B cell (primary cell): ENCODE data around the gene MYD88. TPM values are rescaled to one million over a fixed set of nuclear protein-coding genes. Genes with fewer than 3 reads are reported as not detected.

Source experiments
- ATAC-seq: fragments of 200-7000 bp; cut with Tn5 transposase; one replicate; pipeline ENCODE4 v1.10.0; 2021; ENCODE audit warnings: low read depth, mild to moderate bottlenecking, moderate number of reproducible peaks, moderate library complexity
- CTCF ChIA-PET: fragments of 350-600 bp; sonication (Branson Sonifier 250); formaldehyde crosslinking; loops from one replicate; lab custom pipeline; 2021; ENCODE audit warnings: antibody characterized with exemption, inconsistent platforms; lab: Charles Lee
- POLR2A ChIA-PET: fragments of 350-600 bp; sonication (Branson Sonifier 250); formaldehyde crosslinking; loops from one replicate; lab custom pipeline; 2021; ENCODE audit warnings: antibody characterized with exemption; lab: Charles Lee
- DNase-seq: peaks from one replicate; pipeline ENCODE4 v3.0.0; 2013
- H2AFZ ChIP-seq: 2 replicates; pipeline ENCODE4 v1.6.1; 2012; ENCODE audit warnings: mild to moderate bottlenecking, low read depth, low read length; ENCODE audit not compliant: insufficient read depth, poor library complexity, severe bottlenecking
- H3K27ac ChIP-seq, 2 donors: 1 replicate in 1 of 2; 2 replicates in 1 of 2; pipeline ENCODE4 v1.5.1; 2012 to 2013; ENCODE audit warnings: low read length in 2 of 2, mild to moderate bottlenecking in 2 of 2, moderate library complexity in 1 of 2
- H3K27me3 ChIP-seq, 4 experiments: fragments of 200-600 bp in 1 of 4; sonication (generic) in 1 of 4; replicated peaks in 1 of 4; 1 replicate in 2 of 4; 2 replicates in 2 of 4; pipeline versions ENCODE4 v1.6.1 to v1.7.0; 2013 to 2016; ENCODE audit warnings: low read length in 3 of 4, mild to moderate bottlenecking in 2 of 4, mixed read lengths in 1 of 4, moderate library complexity in 1 of 4; ENCODE audit not compliant: insufficient read depth in 4 of 4, control insufficient read depth in 3 of 4; ENCODE audit errors: control extremely low read depth in 1 of 4
- H3K36me3 ChIP-seq, 2 experiments: replicated peaks in 1 of 2; 1 replicate in 1 of 2; 2 replicates in 1 of 2; pipeline versions ENCODE4 v1.6.1 to v1.7.1; 2013; ENCODE audit warnings: low read length in 1 of 2; ENCODE audit not compliant: insufficient read depth in 2 of 2, control insufficient read depth in 1 of 2; ENCODE audit errors: control extremely low read depth in 1 of 2, extremely low read depth in 1 of 2
- H3K4me1 ChIP-seq, 2 donors: fragments of 200-600 bp in 1 of 2; sonication (generic) in 1 of 2; 1 replicate in 1 of 2; 2 replicates in 1 of 2; pipeline versions ENCODE4 v1.5.1 to v1.6.1; 2013 to 2017; ENCODE audit warnings: low read length in 2 of 2; ENCODE audit not compliant: control insufficient read depth in 2 of 2, insufficient read depth in 2 of 2
- H3K4me2 ChIP-seq: replicated peaks from 2 replicates; pipeline ENCODE3; 2012; ENCODE audit warnings: mild to moderate bottlenecking, low read depth, low read length; ENCODE audit not compliant: poor library complexity, severe bottlenecking
- H3K4me3 ChIP-seq, 5 experiments: fragments of 200-600 bp in 1 of 5; sonication (generic) in 1 of 5; 1 replicate in 3 of 5; 2 replicates in 2 of 5; pipeline versions ENCODE4 v1.5.1 to v1.7.0; 2011 to 2016; ENCODE audit warnings: low read length in 4 of 5, mild to moderate bottlenecking in 4 of 5, low read depth in 2 of 5, control low read depth in 1 of 5, moderate library complexity in 1 of 5; ENCODE audit not compliant: insufficient read depth in 1 of 5; ENCODE audit errors: control extremely low read depth in 1 of 5, extremely low read depth in 1 of 5
- H3K79me2 ChIP-seq: fragments of 200-600 bp; sonication (generic); one replicate; pipeline ENCODE4 v1.6.0; 2016; ENCODE audit warnings: low read length; ENCODE audit not compliant: control insufficient read depth, insufficient read depth
- H3K9ac ChIP-seq: fragments of 200-600 bp; sonication (generic); 2 replicates; pipeline ENCODE4 v1.6.1; 2017; ENCODE audit warnings: mild to moderate bottlenecking, low read length, moderate library complexity
- H3K9me3 ChIP-seq, 3 donors: one replicate each; pipeline versions ENCODE4 v1.6.1 to v1.7.1; 2013; ENCODE audit warnings: low read length in 2 of 3; ENCODE audit not compliant: control insufficient read depth in 2 of 3, insufficient read depth in 1 of 3; ENCODE audit errors: control extremely low read depth in 1 of 3
- H4K20me1 ChIP-seq: 2 replicates; pipeline ENCODE4 v1.6.0; 2012; ENCODE audit warnings: mild to moderate bottlenecking, low read length; ENCODE audit not compliant: insufficient read depth, control insufficient read depth, poor library complexity, severe bottlenecking
- H3K27ac Mint-ChIP-seq: one replicate; pipeline ENCODE4 v1.8.0; 2021; ENCODE audit warnings: mixed read lengths
- H3K27me3 Mint-ChIP-seq: one replicate; pipeline ENCODE4 v1.8.0; 2021; ENCODE audit warnings: mixed read lengths
- H3K4me1 Mint-ChIP-seq: one replicate; pipeline ENCODE4 v1.8.0; 2021; ENCODE audit warnings: mixed read lengths
- H3K4me3 Mint-ChIP-seq: one replicate; pipeline ENCODE4 v1.8.0; 2021; ENCODE audit warnings: mixed read lengths
- H3K9me3 Mint-ChIP-seq: one replicate; pipeline ENCODE4 v1.8.0; 2022; ENCODE audit warnings: mixed read lengths; ENCODE audit not compliant: insufficient read depth
- CTCF ChIP-seq: fragments of 200-600 bp; IDR thresholded peaks from one replicate; pipeline ENCODE4 v1.8.0; 2022; ENCODE audit warnings: antibody characterized with exemption, mild to moderate bottlenecking
- EZH2 ChIP-seq: IDR thresholded peaks from 2 replicates; pipeline ENCODE4 v1.6.1; 2012; ENCODE audit warnings: borderline replicate concordance, low read depth, mild to moderate bottlenecking, moderate library complexity, low read length; ENCODE audit not compliant: insufficient read depth, poor library complexity, severe bottlenecking
- WGBS: methylation state at CpG from one replicate; pipeline ENCODE4 v1.1.5; 2013; ENCODE audit warnings: missing lambda C conversion rate; ENCODE audit not compliant: insufficient coverage; 5-methylcytosine and 5-hydroxymethylcytosine counted together
- intact Hi-C: fragments of 100-400 bp; cut with micrococcal nuclease; formaldehyde crosslinking; loops from one replicate; pipeline ENCODE4 v1.10.0; 2022
- polyA plus RNA-seq: library from polyadenylated mRNA; depleted of rRNA; stranded (reverse); fragments of >200 nt; gene quantifications from 2 replicates; pipeline ENCODE4 v1.2.3, GENCODE V29; 2012
- total RNA-seq, 2 donors: library from RNA; stranded (reverse); fragments of 120-200 nt in 1 of 2; gene quantifications; 1 replicate in 1 of 2; 2 replicates in 1 of 2; pipeline versions ENCODE4 v1.2.3 to v1.2.4, GENCODE V29; 2013 to 2022

The MYD88 gene
- total and polyA plus RNA-seq, 2 donors (not counting 1 experiment from before 2014, with no cell fraction given): 48.0 to 52.3 TPM

GRCh38 chr3:38111201-38111600, 27.3 kb upstream of the MYD88 start:
- peaks cover 0 to 8% (median 0%) of the 10 kb centered on the region in 4 experiments for H3K27me3 ChIP-seq
- intact Hi-C loops: no loop called here
- H3K4me1 ChIP-seq: peaks cover 18 to 19% of the 10 kb centered on the region in 2 donors
- H3K27me3 Mint-ChIP-seq: peaks cover 7% of the 10 kb centered on the region
- H4K20me1 ChIP-seq: no peaks in the 10 kb centered on the region
- no peaks in the 10 kb centered on the region for H3K36me3 ChIP-seq
- peaks cover 19% of the 10 kb centered on the region for H3K4me1 Mint-ChIP-seq
- no peak overlapping the region for H3K4me2 ChIP-seq
- no peaks in the 10 kb centered on the region for H3K79me2 ChIP-seq
- DNase-seq: no peak
- ATAC-seq: no peak
- CTCF ChIA-PET: no interaction called here
- no peak overlapping the region for H3K27ac Mint-ChIP-seq
- H3K9me3 ChIP-seq: peaks cover 0 to 4% (median under 1%) of the 10 kb centered on the region in 3 donors
- no peak overlapping the region for H3K4me3 ChIP-seq
- TF ChIP-seq EZH2: no peak
- no peak for TF ChIP-seq CTCF
- H3K27ac ChIP-seq: no peak overlapping the region
- H3K9ac ChIP-seq: no peak overlapping the region
- H3K4me3 Mint-ChIP-seq: no peak overlapping the region
- H3K9me3 Mint-ChIP-seq: no peaks in the 10 kb centered on the region
- no peak overlapping the region for H2AFZ ChIP-seq
- WGBS: 98% methylated on average over 4 of the region's 4 CpGs
- POLR2A ChIA-PET: no interaction called here

- H3K27me3 Mint-ChIP-seq: peaks cover 7% of the 10 kb centered on the region
Measured at GRCh38 chr3:38111696-38112377, 26.6 kb upstream of the MYD88 start.

More at GRCh38 chr3:38111696-38112377, 26.6 kb upstream of the MYD88 start:
- Histone ChIP-seq H3K4me2 (no peak overlapping the region), H3K79me2 (no peaks in the 10 kb centered on the region), H3K27ac (no peak overlapping the region), H4K20me1 (no peaks in the 10 kb centered on the region), H3K36me3 (no peaks in the 10 kb centered on the region), H3K4me3 (no peak overlapping the region), H2AFZ (no peak overlapping the region), H3K9ac (no peak overlapping the region), H3K9me3 (no peaks in the 10 kb centered on the region), H3K4me1 (peaks cover 19 to 23% of the 10 kb centered on the region in 2 donors), H3K27me3 (peaks cover 0 to 6% (median 0%) of the 10 kb centered on the region in 4 experiments)
- ChIA-PET POLR2A (no interaction called here), CTCF (no interaction called here)
- H3K4me1 Mint-ChIP-seq: peaks cover 19% of the 10 kb centered on the region
- 86% methylated on average over 15 of the region's 16 CpGs for WGBS
- DNase-seq (no peak), ATAC-seq (no peak)
- TF ChIP-seq CTCF: no peak
- no peak for TF ChIP-seq EZH2
- H3K4me3 Mint-ChIP-seq: no peak overlapping the region
- intact Hi-C loops: no loop called here
- no peak overlapping the region for H3K27ac Mint-ChIP-seq
- no peaks in the 10 kb centered on the region for H3K9me3 Mint-ChIP-seq
